IMR-90 (cell line): ENCODE results near the gene COL5A1. TPM values are rescaled to one million over a fixed set of nuclear protein-coding genes. Genes with fewer than 3 reads are reported as not detected.
A peak's percentile ranks its signal among the peaks of the same experiment; 100 is the strongest.

Experiments
- ATAC-seq: fragments of 200-7000 bp; cut with Tn5 transposase; 2 replicates; pipeline ENCODE4 v1.9.1; 2020; ENCODE audit warnings: low read depth, mild to moderate bottlenecking, moderate library complexity
- BruUV-seq: library from RNA; stranded (reverse); fragments of 400-500 nt; replicated peaks from 2 replicates; lab custom pipeline; 2021; lab: Mats Ljungman, UMichigan
- CTCF ChIA-PET: fragments of 300-600 bp; formaldehyde crosslinking; extraction: SDS; loops from one replicate; lab custom pipeline; 2021; ENCODE audit warnings: antibody characterized with exemption; lab: Yijun Ruan, JAX
- POLR2A ChIA-PET: fragments of 300-600 bp; sonication (Branson Sonifier 250); formaldehyde crosslinking; loops from one replicate; lab custom pipeline; 2022; ENCODE audit warnings: antibody characterized with exemption; ENCODE audit not compliant: unreplicated experiment; lab: Charles Lee
- DNase-seq: peaks from one replicate; pipeline ENCODE4 v3.0.0; 2013
- H2AFZ ChIP-seq: replicated peaks from 2 replicates; pipeline ENCODE3; 2013; ENCODE audit warnings: low read length, mild to moderate bottlenecking; ENCODE audit not compliant: poor library complexity
- H2AK5ac ChIP-seq: 2 replicates; pipeline ENCODE4 v1.6.1; 2013; ENCODE audit warnings: low read depth, low read length, inconsistent platforms
- H2AK9ac ChIP-seq: replicated peaks from 2 replicates; pipeline ENCODE3; 2013; ENCODE audit warnings: mild to moderate bottlenecking, low read depth, low read length, moderate library complexity; ENCODE audit not compliant: poor library complexity
- H2BK120ac ChIP-seq: 2 replicates; pipeline ENCODE4 v1.6.1; 2013; ENCODE audit warnings: low read depth, low read length, inconsistent platforms
- H2BK15ac ChIP-seq: 3 replicates; pipeline ENCODE4 v1.6.1; 2013; ENCODE audit warnings: low read depth, low read length, inconsistent platforms
- H2BK20ac ChIP-seq: 2 replicates; pipeline ENCODE4 v1.6.1; 2013; ENCODE audit warnings: low read depth, mild to moderate bottlenecking, inconsistent platforms, low read length, moderate library complexity
- H2BK5ac ChIP-seq: 2 replicates; pipeline ENCODE4 v1.6.1; 2013; ENCODE audit warnings: mild to moderate bottlenecking, low read depth, low read length, inconsistent platforms; ENCODE audit not compliant: poor library complexity, severe bottlenecking
- H3K14ac ChIP-seq: replicated peaks from 2 replicates; pipeline ENCODE4 v1.6.1; 2013; ENCODE audit warnings: low read depth, low read length, inconsistent platforms
- H3K18ac ChIP-seq: 2 replicates; pipeline ENCODE4 v1.6.1; 2013; ENCODE audit warnings: low read depth, low read length, control low read depth
- H3K23ac ChIP-seq: 2 replicates; pipeline ENCODE4 v1.6.1; 2013; ENCODE audit warnings: low read depth, low read length, inconsistent platforms
- H3K27ac ChIP-seq: 2 replicates; pipeline ENCODE4 v1.5.1; 2013; ENCODE audit warnings: mild to moderate bottlenecking, control low read depth, low read length; ENCODE audit not compliant: insufficient read depth
- H3K27me3 ChIP-seq: 2 replicates; pipeline ENCODE4 v1.6.1; 2013; ENCODE audit warnings: low read length; ENCODE audit not compliant: control insufficient read depth, insufficient read depth
- H3K36me3 ChIP-seq: 2 replicates; pipeline ENCODE4 v1.6.1; 2013; ENCODE audit warnings: low read length, mixed read lengths; ENCODE audit not compliant: control insufficient read depth, insufficient read depth
- H3K4ac ChIP-seq: 2 replicates; pipeline ENCODE4 v1.6.1; 2013; ENCODE audit warnings: low read depth, low read length, inconsistent platforms
- H3K4me1 ChIP-seq: 2 replicates; pipeline ENCODE4 v1.6.1; 2013; ENCODE audit warnings: low read length, mixed read lengths; ENCODE audit not compliant: control insufficient read depth, insufficient read depth
- H3K4me2 ChIP-seq: 2 replicates; pipeline ENCODE4 v1.6.1; 2013; ENCODE audit warnings: low read depth, mild to moderate bottlenecking, control low read depth, low read length, moderate library complexity
- H3K4me3 ChIP-seq: 2 replicates; pipeline ENCODE4 v1.5.1; 2013; ENCODE audit warnings: low read depth, mild to moderate bottlenecking, control low read depth, low read length, moderate library complexity; ENCODE audit not compliant: insufficient read depth
- H3K56ac ChIP-seq: 2 replicates; pipeline ENCODE4 v1.6.1; 2013; ENCODE audit warnings: low read length, inconsistent platforms; ENCODE audit not compliant: insufficient read depth; ENCODE audit errors: extremely low read depth
- H3K79me1 ChIP-seq, 2 experiments: 2 replicates each; pipeline ENCODE4 v1.6.1; 2013; ENCODE audit warnings: low read length in 2 of 2, inconsistent platforms in 1 of 2, low read depth in 1 of 2
- H3K9ac ChIP-seq: 2 replicates; pipeline ENCODE4 v1.6.1; 2013; ENCODE audit warnings: low read depth, low read length, control low read depth
- H3K9me1 ChIP-seq: 2 replicates; pipeline ENCODE4 v1.6.1; 2013; ENCODE audit warnings: low read length, inconsistent platforms; ENCODE audit not compliant: insufficient read depth
- H3K9me3 ChIP-seq: 2 replicates; pipeline ENCODE4 v1.6.1; 2013; ENCODE audit warnings: low read length; ENCODE audit not compliant: control insufficient read depth, insufficient read depth
- H4K20me1 ChIP-seq: 2 replicates; pipeline ENCODE4 v1.6.1; 2013; ENCODE audit warnings: low read length, inconsistent platforms; ENCODE audit not compliant: insufficient read depth
- H4K5ac ChIP-seq: 2 replicates; pipeline ENCODE4 v1.6.1; 2013; ENCODE audit warnings: mild to moderate bottlenecking, low read depth, low read length, control low read depth
- H4K8ac ChIP-seq, 2 experiments: 2 replicates each; pipeline ENCODE4 v1.6.1; 2013; ENCODE audit warnings: low read depth in 2 of 2, low read length in 2 of 2, control low read depth in 1 of 2, inconsistent platforms in 1 of 2
- H4K91ac ChIP-seq: 2 replicates; pipeline ENCODE4 v1.6.1; 2013; ENCODE audit warnings: low read depth, low read length, inconsistent platforms; ENCODE audit not compliant: insufficient read depth
- MAZ ChIP-seq: IDR thresholded peaks from 2 replicates; pipeline ENCODE4 v1.6.1; 2012; ENCODE audit warnings: low read depth, mild to moderate bottlenecking, low read length, improper control_type of control experiment, moderate library complexity, borderline replicate concordance
- MXI1 ChIP-seq: IDR thresholded peaks from 2 replicates; pipeline ENCODE4 v1.6.1; 2012; ENCODE audit warnings: low read depth, mild to moderate bottlenecking, low read length, moderate library complexity, borderline replicate concordance
- RAD21 ChIP-seq: IDR thresholded peaks from 2 replicates; pipeline ENCODE4 v1.6.1; 2012; ENCODE audit warnings: low read length, improper control_type of control experiment
- WGBS, 2 experiments: methylation state at CpG; one replicate each; pipeline versions ENCODE4 v1.1.5 to v1.1.7; 2013; ENCODE audit warnings: missing lambda C conversion rate in 2 of 2; ENCODE audit not compliant: insufficient read length in 1 of 2; ENCODE audit errors: extremely low coverage in 2 of 2; 5-methylcytosine and 5-hydroxymethylcytosine counted together
- dilution Hi-C: fragments of 300-500 bp; cut with HindIII; formaldehyde crosslinking; loops from one replicate; pipeline ENCODE4 v1.14.3; 2018; ENCODE audit warnings: low sequenced_read_pairs; ENCODE audit not compliant: unreplicated experiment
- in situ Hi-C: fragments of 300-500 bp; cut with MboI; formaldehyde crosslinking; loops from 3 replicates; pipeline ENCODE4 v1.14.3; 2019; ENCODE audit warnings: low sequenced_read_pairs, inconsistent platforms, mixed read lengths
- intact Hi-C: fragments of 100-400 bp; cut with micrococcal nuclease; formaldehyde crosslinking; loops from 2 replicates; pipeline ENCODE4 v1.10.0; 2022
- polyA plus RNA-seq, 3 experiments: library from polyadenylated mRNA; depleted of rRNA; stranded (reverse); fragments of >200 nt; gene quantifications; 2 replicates each; pipeline ENCODE4 v1.2.3, GENCODE V29; 2012; ENCODE audit warnings: low replicate concordance in 1 of 3
- total RNA-seq: library from RNA; depleted of rRNA; stranded (reverse); fragments of >200 nt; gene quantifications from 2 replicates; pipeline ENCODE4 v1.2.3, GENCODE V29; 2012
- TF ChIP-seq, protein P1 (sequence below): fragments of 150-350 bp; IDR thresholded peaks from 2 replicates; pipeline ENCODE4 v1.6.1; 2017; ENCODE audit warnings: mild to moderate bottlenecking, antibody characterized with exemption, low read length, low read depth

The COL5A1 gene
- total and polyA plus RNA-seq, 2 of the 4 experiments (the other 2 are of a cell fraction), result 19.2 to 173 TPM

DNA sequence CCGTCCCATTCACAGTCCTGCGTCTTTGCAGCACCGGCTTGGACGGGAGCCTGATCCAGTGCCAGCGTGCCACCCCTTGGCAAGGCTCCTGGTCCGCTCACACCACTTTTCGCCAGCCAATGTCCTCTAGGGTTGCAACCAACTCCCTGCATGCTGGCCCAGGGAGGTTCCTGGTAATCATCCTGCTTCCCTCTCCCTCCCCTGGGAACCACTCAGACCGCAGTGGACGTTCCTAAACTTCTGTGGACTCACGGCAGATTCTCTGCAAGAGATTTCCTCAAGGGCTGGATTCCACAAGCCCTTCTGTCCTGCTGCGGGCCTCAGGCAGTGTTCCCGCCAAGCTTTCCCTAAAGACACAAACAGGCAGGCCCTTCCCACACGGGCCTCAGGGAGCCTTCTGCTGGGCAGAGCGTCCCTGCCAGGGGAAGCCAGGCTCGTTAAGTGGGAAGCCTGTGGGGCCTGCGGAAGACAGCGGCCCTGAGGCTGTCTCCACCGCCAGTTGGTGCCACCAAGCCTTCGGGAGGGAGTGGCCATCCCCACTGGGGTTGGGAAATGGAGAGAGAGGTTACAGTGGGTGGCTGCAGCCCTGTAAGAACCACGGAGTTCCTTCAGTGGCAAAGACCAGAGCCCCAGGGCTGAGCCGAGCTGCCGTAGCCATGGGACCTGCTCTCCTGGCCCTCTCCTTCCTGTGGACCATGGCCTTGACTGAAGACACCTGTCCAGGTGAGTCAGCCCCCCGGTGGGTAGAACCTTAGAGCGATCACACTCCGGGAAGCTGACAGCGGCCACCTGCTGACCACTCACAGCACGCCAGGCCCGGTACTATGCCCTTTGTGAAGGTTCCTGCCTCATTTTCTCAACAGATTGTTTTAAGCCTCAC lies 222.6 kb downstream of the COL5A1 start:
- POLR2A ChIA-PET, result no interaction called here
- Histone ChIP-seq H2BK15ac (no peak overlapping the region), H2BK20ac (no peak overlapping the region), H3K4me1 (no peaks in the 10 kb centered on the region; the same call in 1 of the 2 replicates), H3K9me1 (peaks cover 2% of the 10 kb centered on the region; the same call in 1 of the 2 replicates), H3K23ac (no peak overlapping the region), H3K4me2 (no peak overlapping the region), H3K4ac (no peak overlapping the region), H3K14ac (no peak overlapping the region), H3K9ac (no peak overlapping the region), H3K9me3 (peaks cover 4% of the 10 kb centered on the region), H3K56ac (no peak overlapping the region), H3K79me1 (no peaks in the 10 kb centered on the region), H2AFZ (peak overlapping the region; percentile 2), H3K36me3 (no peaks in the 10 kb centered on the region), H2BK120ac (no peak overlapping the region), H4K91ac (no peak overlapping the region), H4K5ac (no peak overlapping the region), H2AK5ac (no peak overlapping the region), H3K4me3 (no peak overlapping the region), H2AK9ac (no peak overlapping the region), H3K18ac (no peak overlapping the region), H2BK5ac (no peak overlapping the region), H4K20me1 (no peaks in the 10 kb centered on the region), H4K8ac (no peak overlapping the region), H3K27ac (no peak overlapping the region), H3K27me3 (peaks cover 4% of the 10 kb centered on the region; the same call in 1 of the 2 replicates)
- no peak for DNase-seq
- intact Hi-C loops (no loop called here), dilution Hi-C loops (no loop called here), in situ Hi-C loops (no loop called here)
- TF ChIP-seq MAZ (no peak), MXI1 (no peak), RAD21 (no peak)
- TF ChIP-seq, protein P1, sequence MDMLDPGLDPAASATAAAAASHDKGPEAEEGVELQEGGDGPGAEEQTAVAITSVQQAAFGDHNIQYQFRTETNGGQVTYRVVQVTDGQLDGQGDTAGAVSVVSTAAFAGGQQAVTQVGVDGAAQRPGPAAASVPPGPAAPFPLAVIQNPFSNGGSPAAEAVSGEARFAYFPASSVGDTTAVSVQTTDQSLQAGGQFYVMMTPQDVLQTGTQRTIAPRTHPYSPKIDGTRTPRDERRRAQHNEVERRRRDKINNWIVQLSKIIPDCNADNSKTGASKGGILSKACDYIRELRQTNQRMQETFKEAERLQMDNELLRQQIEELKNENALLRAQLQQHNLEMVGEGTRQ, result no peak
- 67% methylated on average over 7 of the region's 28 CpGs; no CpG with 5 or more reads in 1 of the 2 experiments for WGBS, 2 experiments
- ATAC-seq, result no peak
- no TSS peak for BruUV-seq
- CTCF ChIA-PET, result no interaction called here
